Measurements from ENCODE around the gene DOK7.

DNA sequence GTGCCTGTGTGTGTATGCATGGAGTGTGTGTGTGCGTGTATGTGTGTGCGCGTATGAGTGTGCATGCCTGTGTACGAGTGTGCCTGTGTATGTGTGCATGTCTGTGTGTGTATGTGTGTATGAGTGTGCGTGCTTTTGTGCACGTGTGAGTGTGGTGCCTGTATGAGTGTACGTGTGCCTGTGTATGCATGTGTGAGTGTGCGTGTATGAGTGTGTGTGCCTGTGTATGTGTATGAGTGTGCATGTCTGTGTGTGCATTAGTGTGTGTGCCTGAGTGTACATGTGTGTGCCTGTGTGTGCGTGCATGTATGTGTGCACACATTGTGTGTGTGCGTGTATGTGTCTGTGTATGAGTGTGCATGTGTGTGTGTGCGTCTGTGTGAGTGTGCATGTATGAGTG, 5.7 kb downstream of the DOK7 start:
- TF ChIP-seq, protein P1, sequence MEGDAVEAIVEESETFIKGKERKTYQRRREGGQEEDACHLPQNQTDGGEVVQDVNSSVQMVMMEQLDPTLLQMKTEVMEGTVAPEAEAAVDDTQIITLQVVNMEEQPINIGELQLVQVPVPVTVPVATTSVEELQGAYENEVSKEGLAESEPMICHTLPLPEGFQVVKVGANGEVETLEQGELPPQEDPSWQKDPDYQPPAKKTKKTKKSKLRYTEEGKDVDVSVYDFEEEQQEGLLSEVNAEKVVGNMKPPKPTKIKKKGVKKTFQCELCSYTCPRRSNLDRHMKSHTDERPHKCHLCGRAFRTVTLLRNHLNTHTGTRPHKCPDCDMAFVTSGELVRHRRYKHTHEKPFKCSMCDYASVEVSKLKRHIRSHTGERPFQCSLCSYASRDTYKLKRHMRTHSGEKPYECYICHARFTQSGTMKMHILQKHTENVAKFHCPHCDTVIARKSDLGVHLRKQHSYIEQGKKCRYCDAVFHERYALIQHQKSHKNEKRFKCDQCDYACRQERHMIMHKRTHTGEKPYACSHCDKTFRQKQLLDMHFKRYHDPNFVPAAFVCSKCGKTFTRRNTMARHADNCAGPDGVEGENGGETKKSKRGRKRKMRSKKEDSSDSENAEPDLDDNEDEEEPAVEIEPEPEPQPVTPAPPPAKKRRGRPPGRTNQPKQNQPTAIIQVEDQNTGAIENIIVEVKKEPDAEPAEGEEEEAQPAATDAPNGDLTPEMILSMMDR (conservative IDR thresholded peaks at IDR 0.05; ENCODE audit: low read depth, low read length), result no peak
- TF ChIP-seq ELK1 (IDR thresholded peaks at IDR 0.05; ENCODE audit: borderline replicate concordance, low read depth, low read length) (no peak), POLR2A (IDR thresholded peaks at IDR 0.05; ENCODE audit: low read depth, low read length) (no peak), RCOR1 (IDR thresholded peaks at IDR 0.05; ENCODE audit: insufficient replicate concordance, low read length) (no peak), RFX5 (IDR thresholded peaks at IDR 0.05; ENCODE audit: low read depth, low read length) (no peak), MXI1 (IDR thresholded peaks at IDR 0.05; ENCODE audit: borderline replicate concordance, low read depth, low read length) (no peak), CEBPB (IDR thresholded peaks at IDR 0.05; ENCODE audit: low read depth, low read length) (no peak), BHLHE40 (IDR thresholded peaks at IDR 0.05; ENCODE audit: low read depth, low read length) (no peak), SMC3 (IDR thresholded peaks at IDR 0.05; ENCODE audit: low read depth, low read length) (no peak), RAD21 (IDR thresholded peaks at IDR 0.05; ENCODE audit: low read length) (no peak), CHD1 (IDR thresholded peaks at IDR 0.05; ENCODE audit: low read depth, low read length) (no peak), MAFK (IDR thresholded peaks at IDR 0.05; ENCODE audit: low read depth, low read length) (no peak)
- TF ChIP-seq, protein P2, sequence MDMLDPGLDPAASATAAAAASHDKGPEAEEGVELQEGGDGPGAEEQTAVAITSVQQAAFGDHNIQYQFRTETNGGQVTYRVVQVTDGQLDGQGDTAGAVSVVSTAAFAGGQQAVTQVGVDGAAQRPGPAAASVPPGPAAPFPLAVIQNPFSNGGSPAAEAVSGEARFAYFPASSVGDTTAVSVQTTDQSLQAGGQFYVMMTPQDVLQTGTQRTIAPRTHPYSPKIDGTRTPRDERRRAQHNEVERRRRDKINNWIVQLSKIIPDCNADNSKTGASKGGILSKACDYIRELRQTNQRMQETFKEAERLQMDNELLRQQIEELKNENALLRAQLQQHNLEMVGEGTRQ (IDR thresholded peaks at IDR 0.05; ENCODE audit: low read depth, low read length), result no peak
